ENCODE data around the gene ARHGEF16.
A peak's percentile ranks its signal among the peaks of the same experiment; 100 is the strongest.

Gene ARHGEF16

DNA sequence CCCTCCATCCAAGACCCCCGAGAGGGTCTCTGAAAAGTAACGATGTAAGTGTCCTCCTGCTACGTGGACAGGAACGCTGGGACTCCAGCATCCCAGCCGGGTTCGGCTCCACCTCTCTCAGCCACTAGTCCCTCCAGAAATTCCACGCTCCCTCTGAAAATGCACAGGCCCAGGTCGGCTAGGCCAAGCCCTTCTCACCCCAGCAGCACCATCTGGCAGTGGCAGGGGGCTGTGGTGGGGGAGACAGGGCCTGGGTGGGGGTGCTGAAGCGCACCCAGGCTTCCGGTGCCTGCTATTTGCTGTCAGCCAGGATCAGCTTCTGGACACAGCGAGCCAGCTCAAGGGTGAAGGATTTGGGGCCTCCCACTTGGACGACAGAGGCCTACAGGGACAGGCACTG, 73.3 kb downstream of the ARHGEF16 start:
- Histone ChIP-seq H3K9me3 (ENCODE audit: control insufficient read depth in 5 of 5, low read length in 5 of 5) (no peaks in the 10 kb centered on the region), H3K9ac (ENCODE audit: low read length in 5 of 5) (no peak overlapping the region), H3K4me3 (ENCODE audit: low read depth in 1 of 5, low read length in 5 of 5) (no peak overlapping the region), H3K27ac (ENCODE audit: low read depth, low read length) (no peak overlapping the region), H3K27me3 (ENCODE audit: control insufficient read depth in 5 of 5, insufficient read depth in 4 of 5, low read length in 5 of 5) (peaks cover 3 to 22% (median 16%) of the 10 kb centered on the region in 5 donors), H3K36me3 (ENCODE audit: control insufficient read depth in 5 of 5, insufficient read depth in 5 of 5, low read length in 5 of 5) (peaks cover 0 to 4% (median 0%) of the 10 kb centered on the region in 5 donors), H3K4me1 (ENCODE audit: control insufficient read depth in 5 of 5, insufficient read depth in 5 of 5, low read length in 5 of 5) (peaks cover 0 to 25% (median 19%) of the 10 kb centered on the region in 5 donors)

DNA sequence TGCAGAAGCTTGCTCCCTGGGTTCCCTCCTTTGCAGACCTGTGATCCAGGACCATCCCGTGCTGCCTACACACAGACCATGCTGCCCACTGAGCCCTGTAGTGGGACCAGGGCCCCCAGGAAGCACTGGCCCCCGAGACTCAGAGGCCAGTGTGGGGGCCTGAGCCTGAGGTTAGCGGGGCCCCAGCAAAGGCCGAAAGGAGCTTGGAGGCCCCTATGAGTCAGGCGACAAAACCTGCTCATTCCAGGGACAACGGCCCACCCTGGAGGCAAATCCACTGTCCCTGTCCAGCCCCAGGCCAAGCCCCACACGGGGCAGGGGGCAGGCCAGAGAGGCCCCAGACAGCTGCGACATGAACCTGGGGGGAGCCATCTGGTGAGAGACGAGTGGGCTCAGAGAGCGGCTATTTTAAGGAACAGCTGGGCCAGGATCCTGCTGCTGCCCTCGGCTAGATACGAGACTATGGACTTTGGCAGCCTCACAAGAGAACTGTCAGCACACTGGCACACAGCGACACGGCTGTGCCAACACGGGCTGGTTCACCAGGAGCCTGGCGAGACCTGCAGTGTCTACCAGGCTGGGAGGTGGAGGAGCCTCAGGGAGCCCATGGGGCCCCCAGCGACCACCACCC, 74.7 kb downstream of the ARHGEF16 start:
- H3K9ac ChIP-seq (ENCODE audit: low read length in 5 of 5): peak overlapping the region in 1 of 5 donors; percentile 18
- H3K27ac ChIP-seq (ENCODE audit: low read depth, low read length): no peak overlapping the region
- H3K9me3 ChIP-seq (ENCODE audit: control insufficient read depth in 5 of 5, low read length in 5 of 5): no peaks in the 10 kb centered on the region
- no peaks in the 10 kb centered on the region for H3K36me3 ChIP-seq (ENCODE audit: control insufficient read depth in 5 of 5, insufficient read depth in 5 of 5, low read length in 5 of 5)
- peaks cover 0 to 25% (median 19%) of the 10 kb centered on the region in 5 donors for H3K4me1 ChIP-seq (ENCODE audit: control insufficient read depth in 5 of 5, insufficient read depth in 5 of 5, low read length in 5 of 5)
- H3K27me3 ChIP-seq (ENCODE audit: control insufficient read depth in 5 of 5, insufficient read depth in 4 of 5, low read length in 5 of 5): peaks cover 0 to 22% (median 11%) of the 10 kb centered on the region in 5 donors
- peak overlapping the region in 2 of 5 donors; percentile 74 to 75 for H3K4me3 ChIP-seq (ENCODE audit: low read depth in 1 of 5, low read length in 5 of 5)

DNA sequence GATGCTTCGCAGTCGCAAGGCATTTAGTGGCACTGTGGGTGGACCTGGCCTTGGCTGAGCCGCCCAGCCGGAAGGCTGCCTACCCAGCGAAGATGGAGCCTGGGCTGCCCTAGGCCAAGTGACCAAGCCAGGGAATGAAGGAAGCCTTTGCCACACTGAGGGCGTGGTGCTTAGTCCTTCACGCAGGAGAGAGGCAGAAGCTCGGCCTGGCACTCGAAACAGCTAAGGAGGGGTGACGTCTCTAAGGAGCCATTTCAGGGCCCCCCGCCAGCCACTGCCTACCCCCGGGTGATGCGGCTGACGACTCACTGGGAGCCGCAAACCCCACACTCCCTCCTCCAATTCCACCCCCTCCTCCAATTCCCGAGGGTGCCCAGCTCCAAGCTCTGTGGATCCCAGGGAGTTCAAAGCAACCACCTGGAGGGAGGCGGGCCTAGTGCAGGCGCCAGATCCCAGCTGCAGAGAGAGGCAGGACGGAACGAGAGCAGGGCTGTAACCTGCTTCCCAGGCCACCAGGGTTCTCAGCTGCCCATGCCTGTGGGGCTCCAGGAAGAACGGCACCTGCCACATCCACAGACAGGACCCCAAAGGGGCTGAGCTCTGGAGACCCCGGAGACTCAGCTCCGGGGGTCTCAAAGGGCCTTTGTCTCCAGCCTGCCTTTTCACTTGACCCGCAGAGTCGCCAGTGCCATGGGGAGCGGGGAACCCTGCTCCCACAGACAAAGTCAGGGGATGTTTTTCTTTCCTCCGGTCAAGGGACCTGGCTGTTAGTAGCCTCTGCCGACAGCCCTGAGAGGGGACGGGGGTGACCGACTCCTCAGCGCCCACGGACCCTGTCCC, 75.8 kb downstream of the ARHGEF16 start:
- Histone ChIP-seq H3K27me3 (ENCODE audit: control insufficient read depth in 5 of 5, insufficient read depth in 4 of 5, low read length in 5 of 5) (peaks cover 0 to 28% (median 10%) of the 10 kb centered on the region in 5 donors), H3K9ac (ENCODE audit: low read length in 5 of 5) (peak overlapping the region in 3 of 5 donors; percentile 21 to 74 (median 55)), H3K36me3 (ENCODE audit: control insufficient read depth in 5 of 5, insufficient read depth in 5 of 5, low read length in 5 of 5) (no peaks in the 10 kb centered on the region), H3K4me3 (ENCODE audit: low read depth in 1 of 5, low read length in 5 of 5) (peak overlapping the region; percentile 42 to 75 (median 66)), H3K9me3 (ENCODE audit: control insufficient read depth in 5 of 5, low read length in 5 of 5) (no peaks in the 10 kb centered on the region), H3K27ac (ENCODE audit: low read depth, low read length) (peak overlapping the region; percentile 41), H3K4me1 (ENCODE audit: control insufficient read depth in 5 of 5, insufficient read depth in 5 of 5, low read length in 5 of 5) (peaks cover 0 to 25% (median 19%) of the 10 kb centered on the region in 5 donors)

Data from subcutaneous abdominal adipose tissue (tissue), 5 donors.